Endodermal cell (in vitro differentiated cells): Measurements from ENCODE around the gene KCNQ5. TPM values are rescaled to one million over a fixed set of nuclear protein-coding genes. Genes with fewer than 3 reads are reported as not detected.

Source experiments
- DNase-seq: peaks from one replicate; pipeline ENCODE4 v3.0.0-alpha.2; 2017
- H3K27ac ChIP-seq: 2 replicates; pipeline ENCODE4 v1.5.1; 2013; ENCODE audit warnings: mild to moderate bottlenecking, low read depth, low read length, moderate library complexity
- H3K27me3 ChIP-seq: 2 replicates; pipeline ENCODE4 v1.6.1; 2013; ENCODE audit warnings: mild to moderate bottlenecking, low read length, moderate library complexity; ENCODE audit not compliant: insufficient read depth, control insufficient read depth, poor library complexity, severe bottlenecking
- H3K36me3 ChIP-seq: 2 replicates; pipeline ENCODE4 v1.7.0; 2013; ENCODE audit warnings: mild to moderate bottlenecking, low read length, moderate library complexity; ENCODE audit not compliant: control insufficient read depth, insufficient read depth
- H3K4me1 ChIP-seq: one replicate; pipeline ENCODE4 v1.7.0; 2013; ENCODE audit warnings: low read length; ENCODE audit not compliant: control insufficient read depth, insufficient read depth
- H3K4me3 ChIP-seq: 2 replicates; pipeline ENCODE4 v1.5.1; 2013; ENCODE audit warnings: mild to moderate bottlenecking, low read length, moderate library complexity
- H3K9ac ChIP-seq: 2 replicates; pipeline ENCODE4 v1.6.1; 2013; ENCODE audit warnings: mild to moderate bottlenecking, low read length, moderate library complexity; ENCODE audit not compliant: poor library complexity, severe bottlenecking; ENCODE audit errors: extremely low read depth
- H3K9me3 ChIP-seq: 2 replicates; pipeline ENCODE4 v1.6.1; 2013; ENCODE audit warnings: mild to moderate bottlenecking, low read length, moderate library complexity; ENCODE audit not compliant: control insufficient read depth
- H3K27ac Mint-ChIP-seq: 2 replicates; pipeline ENCODE4 v1.8.0; 2020; ENCODE audit warnings: mixed read lengths
- H3K27me3 Mint-ChIP-seq: 2 replicates; pipeline ENCODE4 v1.8.0; 2021; ENCODE audit warnings: mild to moderate bottlenecking, mixed read lengths; ENCODE audit not compliant: insufficient read depth
- H3K36me3 Mint-ChIP-seq: 2 replicates; pipeline ENCODE4 v1.8.0; 2020; ENCODE audit warnings: low read depth, mixed read lengths
- H3K4me1 Mint-ChIP-seq: 2 replicates; pipeline ENCODE4 v1.8.0; 2020; ENCODE audit warnings: mixed read lengths
- H3K4me3 Mint-ChIP-seq: 2 replicates; pipeline ENCODE4 v1.8.0; 2020; ENCODE audit warnings: mild to moderate bottlenecking, moderate library complexity, mixed read lengths
- H3K9me3 Mint-ChIP-seq: 2 replicates; pipeline ENCODE4 v1.8.0; 2020; ENCODE audit warnings: mild to moderate bottlenecking, mixed read lengths
- CTCF ChIP-seq: fragments of 200-600 bp; sonication (generic); conservative IDR thresholded peaks from 2 replicates; pipeline ENCODE4 v1.5.0; 2021; ENCODE audit warnings: antibody characterized with exemption, mild to moderate bottlenecking
- WGBS, 2 experiments: methylation state at CpG; one replicate each; pipeline versions ENCODE4 v1.1.5 to v1.1.7; 2013; ENCODE audit warnings: missing lambda C conversion rate in 2 of 2, mixed read lengths in 1 of 2; ENCODE audit not compliant: insufficient coverage in 1 of 2, insufficient read length in 1 of 2; 5-methylcytosine and 5-hydroxymethylcytosine counted together
- total RNA-seq, 2 donors: library from RNA; stranded (reverse); fragmentation: NEBNext Ultra II Directional in 1 of 2; extraction: Animal tissue kit (Norgen Biotek cat#: 25700) in 1 of 2; gene quantifications; 2 replicates in 1 of 2; 3 replicates in 1 of 2; pipeline ENCODE4 v1.2.1, GENCODE V29; 2021

KCNQ5 gene
- total RNA-seq, 2 donors from 2014 or later: 2.4 to 8.3 TPM

- no peak for DNase-seq
- H3K4me3 Mint-ChIP-seq: no peak overlapping the region
- Histone ChIP-seq H3K4me3 (no peak overlapping the region), H3K36me3 (no peaks in the 10 kb centered on the region), H3K4me1 (no peaks in the 10 kb centered on the region), H3K9ac (no peak overlapping the region), H3K27me3 (no peaks in the 10 kb centered on the region), H3K9me3 (no peaks in the 10 kb centered on the region), H3K27ac (no peak overlapping the region)
- WGBS, 2 experiments: 91 to 100% methylated on average over 1 of the region's 1 CpG
- H3K27ac Mint-ChIP-seq: no peak overlapping the region
- no peaks in the 10 kb centered on the region for H3K36me3 Mint-ChIP-seq
- H3K9me3 Mint-ChIP-seq: no peaks in the 10 kb centered on the region
- TF ChIP-seq CTCF: no peak
- no peaks in the 10 kb centered on the region for H3K27me3 Mint-ChIP-seq
- no peaks in the 10 kb centered on the region for H3K4me1 Mint-ChIP-seq
Measured at GRCh38 chr6:73049971-73050594, 428.2 kb downstream of the KCNQ5 start.

GRCh38 chr6:73050706-73051105 lies 428.8 kb downstream of the KCNQ5 start:
- H3K4me3 Mint-ChIP-seq: no peak overlapping the region
- H3K27me3 Mint-ChIP-seq: no peaks in the 10 kb centered on the region
- Histone ChIP-seq H3K9me3 (no peaks in the 10 kb centered on the region), H3K9ac (no peak overlapping the region), H3K4me1 (no peaks in the 10 kb centered on the region), H3K4me3 (no peak overlapping the region), H3K27ac (no peak overlapping the region), H3K27me3 (no peaks in the 10 kb centered on the region), H3K36me3 (no peaks in the 10 kb centered on the region)
- H3K4me1 Mint-ChIP-seq: no peaks in the 10 kb centered on the region
- WGBS, 2 experiments: 100% methylated on average over 1 of the region's 1 CpG; no CpG with 5 or more reads in 1 of the 2 experiments
- DNase-seq: no peak
- TF ChIP-seq CTCF: no peak
- H3K27ac Mint-ChIP-seq: no peak overlapping the region
- no peaks in the 10 kb centered on the region for H3K9me3 Mint-ChIP-seq
- H3K36me3 Mint-ChIP-seq: no peaks in the 10 kb centered on the region

DNA sequence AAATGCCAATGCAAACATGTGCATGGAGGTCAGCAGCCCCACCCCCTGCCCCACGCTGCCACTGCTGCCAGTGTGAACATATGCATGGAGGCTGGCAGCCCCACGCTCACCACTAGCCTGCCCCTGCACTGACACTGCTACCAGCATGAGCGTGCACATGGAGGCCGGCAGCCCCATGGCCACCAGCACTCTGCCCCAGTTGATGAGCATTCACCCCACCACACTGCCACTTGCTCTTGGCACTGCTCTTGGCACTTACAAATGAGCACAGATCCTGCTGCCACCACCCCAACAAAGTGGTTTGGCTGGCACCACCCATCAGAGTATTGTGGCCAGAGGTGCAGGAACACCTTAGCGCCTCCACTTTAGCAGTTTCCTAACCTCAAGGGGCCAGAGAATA lies 429.3 kb downstream of the KCNQ5 start:
- WGBS, 2 experiments: 95 to 100% methylated on average over 2 to 5 of the region's 5 CpGs
- H3K4me3 Mint-ChIP-seq: no peak overlapping the region
- no peak for DNase-seq
- no peaks in the 10 kb centered on the region for H3K9me3 Mint-ChIP-seq
- no peak overlapping the region for H3K27ac Mint-ChIP-seq
- no peaks in the 10 kb centered on the region for H3K36me3 Mint-ChIP-seq
- H3K9me3 ChIP-seq: no peaks in the 10 kb centered on the region
- no peak for TF ChIP-seq CTCF
- no peak overlapping the region for H3K9ac ChIP-seq
- H3K27ac ChIP-seq: no peak overlapping the region
- H3K4me1 Mint-ChIP-seq: no peaks in the 10 kb centered on the region
- no peaks in the 10 kb centered on the region for H3K27me3 Mint-ChIP-seq
- no peaks in the 10 kb centered on the region for H3K36me3 ChIP-seq
- H3K4me1 ChIP-seq: no peaks in the 10 kb centered on the region
- no peaks in the 10 kb centered on the region for H3K27me3 ChIP-seq
- no peak overlapping the region for H3K4me3 ChIP-seq
